ENCODE measurements around the gene NRG4. TPM values are rescaled to one million over a fixed set of nuclear protein-coding genes. Genes with fewer than 3 reads are reported as not detected.

The NRG4 gene
- total RNA-seq, 1 experiment from 2014 or later, result not detected

DNA sequence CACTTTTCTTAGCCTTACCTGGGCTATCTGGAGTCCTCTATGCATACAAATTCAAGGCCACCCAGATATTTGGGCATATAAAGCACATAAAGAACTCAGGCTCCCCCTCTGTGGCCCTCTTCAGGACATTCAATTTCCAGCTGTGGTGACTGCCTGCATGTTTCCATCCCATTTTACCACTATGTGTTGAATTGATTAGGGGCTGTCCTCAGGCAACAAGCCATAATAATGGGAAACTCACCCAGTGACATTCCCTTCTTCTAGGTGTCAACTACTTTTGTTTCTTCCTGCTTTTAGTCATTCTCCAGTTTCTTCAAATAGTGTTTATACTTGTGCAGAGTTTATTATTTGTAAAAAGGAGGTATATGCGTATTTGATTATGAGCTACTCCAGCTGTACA, 18.0 kb downstream of the NRG4 start:
- Histone ChIP-seq H3K27me3 (ENCODE audit: insufficient read depth, low read length) (no peaks in the 10 kb centered on the region), H4K20me1 (ENCODE audit: control insufficient read depth, insufficient read depth, insufficient read length) (no peaks in the 10 kb centered on the region), H3K4me1 (ENCODE audit: insufficient read depth, low read length) (no peaks in the 10 kb centered on the region), H3K23me2 (ENCODE audit: insufficient read length, low read depth, low read length, poor library complexity, severe bottlenecking) (no peaks in the 10 kb centered on the region), H4K5ac (ENCODE audit: insufficient read length, low read depth, low read length) (no peak overlapping the region), H3T11ph (ENCODE audit: low read length) (no peak overlapping the region), H3K79me2 (ENCODE audit: insufficient read depth, low read length) (no peaks in the 10 kb centered on the region), H2AFZ (ENCODE audit: low read length) (no peak overlapping the region), H3K9ac (ENCODE audit: extremely low read depth, insufficient read length, low read length) (no peak overlapping the region), H3K14ac (ENCODE audit: insufficient read depth, low read length) (no peak overlapping the region), H2AK5ac (ENCODE audit: insufficient read length, low read length) (no peak overlapping the region), H3K4me2 (ENCODE audit: insufficient read depth, insufficient read length, low read length) (no peak overlapping the region), H3K23ac (ENCODE audit: insufficient read length, low read depth, low read length) (no peak overlapping the region), H2BK20ac (ENCODE audit: low read depth, low read length, poor library complexity, severe bottlenecking) (no peak overlapping the region), H3K18ac (ENCODE audit: insufficient read length, low read depth, low read length) (no peak overlapping the region), H2BK5ac (ENCODE audit: insufficient read length, low read length) (no peak overlapping the region), H4K8ac (replicated peaks; ENCODE audit: insufficient read length, low read depth, low read length) (no peak overlapping the region), H2BK12ac (ENCODE audit: insufficient read length, low read depth, low read length) (no peak overlapping the region), H3K9me3 (ENCODE audit: control insufficient read depth, low read depth, low read length) (no peaks in the 10 kb centered on the region), H3K56ac (ENCODE audit: insufficient read length, low read depth, low read length) (no peak overlapping the region), H2BK15ac (ENCODE audit: low read depth, low read length) (no peak overlapping the region), H4K91ac (ENCODE audit: insufficient read length, low read depth, low read length) (no peak overlapping the region), H3K79me1 (ENCODE audit: insufficient read depth, low read depth, low read length, poor library complexity, severe bottlenecking) (no peaks in the 10 kb centered on the region), H3K4ac (ENCODE audit: low read depth, low read length) (no peak overlapping the region), H3K27ac (ENCODE audit: insufficient read length, low read depth, low read length) (no peak overlapping the region), H2BK120ac (ENCODE audit: low read depth, low read length, poor library complexity, severe bottlenecking) (no peak overlapping the region)
- peaks cover 0 to 3% (median 0%) of the 10 kb centered on the region in 3 experiments; a peak in 1 of 7 replicates for H3K36me3 Mint-ChIP-seq (ENCODE audit: insufficient read depth in 1 of 3, low read depth in 3 of 3)
- no peaks in the 10 kb centered on the region for H3K27me3 Mint-ChIP-seq (ENCODE audit: low read depth)
- no CpG with 5 or more reads among the region's 1 CpG for WGBS (ENCODE audit: extremely low coverage, insufficient read length, low lambda C conversion rate)
- TF ChIP-seq, protein P1, sequence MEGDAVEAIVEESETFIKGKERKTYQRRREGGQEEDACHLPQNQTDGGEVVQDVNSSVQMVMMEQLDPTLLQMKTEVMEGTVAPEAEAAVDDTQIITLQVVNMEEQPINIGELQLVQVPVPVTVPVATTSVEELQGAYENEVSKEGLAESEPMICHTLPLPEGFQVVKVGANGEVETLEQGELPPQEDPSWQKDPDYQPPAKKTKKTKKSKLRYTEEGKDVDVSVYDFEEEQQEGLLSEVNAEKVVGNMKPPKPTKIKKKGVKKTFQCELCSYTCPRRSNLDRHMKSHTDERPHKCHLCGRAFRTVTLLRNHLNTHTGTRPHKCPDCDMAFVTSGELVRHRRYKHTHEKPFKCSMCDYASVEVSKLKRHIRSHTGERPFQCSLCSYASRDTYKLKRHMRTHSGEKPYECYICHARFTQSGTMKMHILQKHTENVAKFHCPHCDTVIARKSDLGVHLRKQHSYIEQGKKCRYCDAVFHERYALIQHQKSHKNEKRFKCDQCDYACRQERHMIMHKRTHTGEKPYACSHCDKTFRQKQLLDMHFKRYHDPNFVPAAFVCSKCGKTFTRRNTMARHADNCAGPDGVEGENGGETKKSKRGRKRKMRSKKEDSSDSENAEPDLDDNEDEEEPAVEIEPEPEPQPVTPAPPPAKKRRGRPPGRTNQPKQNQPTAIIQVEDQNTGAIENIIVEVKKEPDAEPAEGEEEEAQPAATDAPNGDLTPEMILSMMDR (conservative IDR thresholded peaks at IDR 0.05), result no peak
- DNase-seq, result no peak
- H3K4me3 Mint-ChIP-seq, result no peak overlapping the region
- peaks cover 6 to 8% of the 10 kb centered on the region in 2 experiments for H3K9me3 Mint-ChIP-seq
- peaks cover 14 to 18% of the 10 kb centered on the region in 2 experiments for H3K4me1 Mint-ChIP-seq
- no peak overlapping the region for H3K27ac Mint-ChIP-seq

Data from H9 (cell line).